ENCODE data around the gene KRTAP5-2. TPM values are rescaled to one million over a fixed set of nuclear protein-coding genes. Genes with fewer than 3 reads are reported as not detected.
"Not testable (repeated sequence)": the region's sequence is repeated elsewhere in the genome, so short reads cannot be mapped to it uniquely, and the experiment has no call there.

Gene KRTAP5-2
- not detected in 2 replicates for total RNA-seq

- no peak for DNase-seq (ENCODE audit: low read depth in 2 of 2)
These were observed at the start of gene KRTAP5-2 for GRCh38 chr11:1597994-1598380. KRTAP5-2 (minus strand) TSS chr11:1598294; CDS start chr11:1598250, 44 bp downstream.

- not testable (repeated sequence) for DNase-seq (ENCODE audit: low read depth in 2 of 2)
These were observed 48.4 kb upstream of the KRTAP5-2 start for GRCh38 chr11:1646540-1646939.

- DNase-seq (ENCODE audit: low read depth in 2 of 2) = no peak
These were observed 47.3 kb upstream of the KRTAP5-2 start for GRCh38 chr11:1645357-1645821.

- no peak for DNase-seq (ENCODE audit: low read depth in 2 of 2)
These were observed 46.7 kb upstream of the KRTAP5-2 start for GRCh38 chr11:1644601-1645356.

- no peak for DNase-seq (ENCODE audit: low read depth in 2 of 2)
These were observed 45.1 kb upstream of the KRTAP5-2 start for GRCh38 chr11:1643146-1643690.

GRCh38 chr11:1642288-1643145 is 44.4 kb upstream of the KRTAP5-2 start:
- no peak for DNase-seq (ENCODE audit: low read depth in 2 of 2)

GRCh38 chr11:1641096-1641495 is 43.0 kb upstream of the KRTAP5-2 start:
- no peak for DNase-seq (ENCODE audit: low read depth in 2 of 2)

- peak in 1 of 2 donors; percentile 24 for DNase-seq (ENCODE audit: low read depth in 2 of 2)
These were observed 42.2 kb upstream of the KRTAP5-2 start for GRCh38 chr11:1640076-1640946.

- no peak for DNase-seq (ENCODE audit: low read depth in 2 of 2)
These were observed 41.6 kb upstream of the KRTAP5-2 start for GRCh38 chr11:1639666-1640065.

- DNase-seq (ENCODE audit: low read depth in 2 of 2) = peak in 1 of 2 donors; percentile 79
These were observed 41.1 kb upstream of the KRTAP5-2 start for GRCh38 chr11:1639102-1639620.

- DNase-seq (ENCODE audit: low read depth in 2 of 2) = no peak
These were observed 40.2 kb upstream of the KRTAP5-2 start for GRCh38 chr11:1638344-1638743.

GRCh38 chr11:1637628-1638027 is 39.5 kb upstream of the KRTAP5-2 start:
- DNase-seq (ENCODE audit: low read depth in 2 of 2) = no peak

- no peak for DNase-seq (ENCODE audit: low read depth in 2 of 2)
These were observed 38.3 kb upstream of the KRTAP5-2 start for GRCh38 chr11:1636291-1636950.

- no peak for DNase-seq (ENCODE audit: low read depth in 2 of 2)
These were observed 35.8 kb upstream of the KRTAP5-2 start for GRCh38 chr11:1633864-1634263.

- DNase-seq (ENCODE audit: low read depth in 2 of 2) = no peak
These were observed 34.1 kb upstream of the KRTAP5-2 start for GRCh38 chr11:1632053-1632714.

GRCh38 chr11:1631066-1631568 is 33.0 kb upstream of the KRTAP5-2 start:
- DNase-seq (ENCODE audit: low read depth in 2 of 2) = no peak

GRCh38 chr11:1630271-1630670 is 32.2 kb upstream of the KRTAP5-2 start:
- DNase-seq (ENCODE audit: low read depth in 2 of 2) = no peak

GRCh38 chr11:1629326-1630185 is 31.5 kb upstream of the KRTAP5-2 start, which contains the start of gene KRTAP5-5:
KRTAP5-5 (plus strand) TSS chr11:1629775; CDS start chr11:1629841, 66 bp downstream.
- no peak for DNase-seq (ENCODE audit: low read depth in 2 of 2)
